ENCODE measurements around the gene NATD1.
A peak's percentile ranks its signal among the peaks of the same experiment; 100 is the strongest.

NATD1 gene

DNA sequence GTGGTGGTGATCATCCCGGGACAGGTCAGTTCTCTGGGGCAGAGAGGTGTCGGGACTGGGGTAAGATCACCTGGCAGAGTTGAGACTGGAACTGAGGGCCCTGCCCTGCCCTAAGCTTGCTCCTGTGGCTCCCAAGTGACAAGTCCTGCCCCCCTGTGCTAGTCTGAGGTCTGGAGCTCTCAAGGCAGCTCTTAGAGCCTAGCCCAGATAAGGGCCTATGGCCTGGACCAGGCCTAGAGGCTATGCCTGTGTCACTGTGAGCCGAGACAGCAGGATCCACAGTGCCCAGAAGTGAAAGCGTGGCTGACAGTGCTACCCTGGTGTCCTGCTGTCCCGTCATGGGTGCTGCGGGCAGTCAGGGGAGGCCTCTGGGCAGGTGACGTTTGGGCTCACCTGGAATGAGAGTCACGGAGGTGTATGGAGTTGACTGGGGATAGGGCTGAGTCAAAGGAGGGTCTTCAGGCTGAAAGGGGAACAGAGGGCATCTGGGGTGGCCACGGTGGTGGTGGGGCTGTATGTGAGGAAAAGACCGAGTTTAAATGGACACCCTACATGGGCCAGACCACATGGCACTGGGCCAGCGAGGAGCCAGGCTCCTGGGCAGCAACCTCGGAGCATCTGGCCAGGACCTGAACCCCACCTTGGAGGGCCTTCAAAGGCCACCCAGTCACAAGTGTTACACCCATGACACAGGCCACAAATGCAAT lies 5.5 kb downstream of the NATD1 start:
- no peak for DNase-seq
- H3K27me3 ChIP-seq (ENCODE audit: insufficient read depth, low read length, poor library complexity): no peaks in the 10 kb centered on the region
- H2BK120ac ChIP-seq (ENCODE audit: low read depth, low read length): no peak overlapping the region
- H4K5ac ChIP-seq (ENCODE audit: low read length): no peak overlapping the region
- no peak overlapping the region for H3K27ac ChIP-seq (ENCODE audit: low read depth, low read length)
- no peak overlapping the region for H3K23ac ChIP-seq (ENCODE audit: low read length)
- H3K36me3 ChIP-seq (ENCODE audit: control insufficient read depth, insufficient read depth, low read length): no peaks in the 10 kb centered on the region
- no peaks in the 10 kb centered on the region for H3K79me2 ChIP-seq (ENCODE audit: control insufficient read depth, insufficient read depth, low read length)
- no peak overlapping the region for H3K18ac ChIP-seq (ENCODE audit: low read length)
- no peak overlapping the region for H2BK15ac ChIP-seq (replicated peaks; ENCODE audit: low read depth)
- peaks cover 2% of the 10 kb centered on the region for H3K79me1 ChIP-seq (ENCODE audit: low read length)
- H3K56ac ChIP-seq (ENCODE audit: low read length): no peak overlapping the region
- no peak overlapping the region for H2BK5ac ChIP-seq (ENCODE audit: low read length)
- no peaks in the 10 kb centered on the region for H3K4me1 ChIP-seq (ENCODE audit: control insufficient read depth, low read depth, low read length)
- no peak overlapping the region for H2AK5ac ChIP-seq (ENCODE audit: low read length)
- H4K8ac ChIP-seq (ENCODE audit: low read depth, low read length): no peak overlapping the region
- WGBS (ENCODE audit: extremely low coverage, insufficient coverage, low lambda C conversion rate): no CpG with 5 or more reads among the region's 12 CpGs
- H3K4me3 ChIP-seq (ENCODE audit: low read length): no peak overlapping the region
- no peak overlapping the region for H3K4me2 ChIP-seq (ENCODE audit: low read length)
- H3K4ac ChIP-seq (ENCODE audit: low read depth, low read length): no peak overlapping the region
- H3K9ac ChIP-seq (ENCODE audit: low read length): no peak overlapping the region

DNA sequence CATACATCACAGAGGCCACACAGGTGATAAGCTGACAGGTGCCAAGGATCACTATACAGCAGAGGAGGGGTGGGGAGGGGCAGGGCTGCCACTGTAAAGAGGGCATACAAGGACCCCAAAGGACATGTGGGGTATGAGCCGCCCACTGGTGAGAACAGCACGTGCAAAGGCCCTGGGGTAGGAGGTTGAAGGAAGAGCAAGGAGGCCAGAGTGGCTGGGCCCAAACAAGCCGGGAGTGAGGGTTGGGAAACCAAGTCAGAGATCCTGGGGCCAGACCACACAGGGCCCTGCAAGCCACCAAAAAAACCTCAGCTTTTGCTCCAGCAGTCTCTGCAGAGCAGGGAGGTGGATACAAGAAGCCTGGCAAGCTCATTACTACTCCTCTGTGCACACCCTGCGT lies 6.5 kb downstream of the NATD1 start:
- H3K27ac ChIP-seq (ENCODE audit: low read depth, low read length): no peak overlapping the region
- no peak overlapping the region for H3K4ac ChIP-seq (ENCODE audit: low read depth, low read length)
- H2BK15ac ChIP-seq (replicated peaks; ENCODE audit: low read depth): no peak overlapping the region
- no peak overlapping the region for H3K23ac ChIP-seq (ENCODE audit: low read length)
- H3K9ac ChIP-seq (ENCODE audit: low read length): no peak overlapping the region
- no CpG with 5 or more reads among the region's 4 CpGs for WGBS (ENCODE audit: extremely low coverage, insufficient coverage, low lambda C conversion rate)
- H3K36me3 ChIP-seq (ENCODE audit: control insufficient read depth, insufficient read depth, low read length): no peaks in the 10 kb centered on the region
- H2BK5ac ChIP-seq (ENCODE audit: low read length): no peak overlapping the region
- no peak overlapping the region for H3K56ac ChIP-seq (ENCODE audit: low read length)
- no peak overlapping the region for H4K5ac ChIP-seq (ENCODE audit: low read length)
- H4K8ac ChIP-seq (ENCODE audit: low read depth, low read length): no peak overlapping the region
- no peak for DNase-seq
- no peak overlapping the region for H3K18ac ChIP-seq (ENCODE audit: low read length)
- H3K4me1 ChIP-seq (ENCODE audit: control insufficient read depth, low read depth, low read length): no peaks in the 10 kb centered on the region
- H2AK5ac ChIP-seq (ENCODE audit: low read length): no peak overlapping the region
- H3K79me2 ChIP-seq (ENCODE audit: control insufficient read depth, insufficient read depth, low read length): no peaks in the 10 kb centered on the region
- H3K79me1 ChIP-seq (ENCODE audit: low read length): peaks cover 2% of the 10 kb centered on the region
- no peak overlapping the region for H3K4me3 ChIP-seq (ENCODE audit: low read length)
- H3K4me2 ChIP-seq (ENCODE audit: low read length): no peak overlapping the region
- H2BK120ac ChIP-seq (ENCODE audit: low read depth, low read length): no peak overlapping the region
- no peaks in the 10 kb centered on the region for H3K27me3 ChIP-seq (ENCODE audit: insufficient read depth, low read length, poor library complexity)

DNA sequence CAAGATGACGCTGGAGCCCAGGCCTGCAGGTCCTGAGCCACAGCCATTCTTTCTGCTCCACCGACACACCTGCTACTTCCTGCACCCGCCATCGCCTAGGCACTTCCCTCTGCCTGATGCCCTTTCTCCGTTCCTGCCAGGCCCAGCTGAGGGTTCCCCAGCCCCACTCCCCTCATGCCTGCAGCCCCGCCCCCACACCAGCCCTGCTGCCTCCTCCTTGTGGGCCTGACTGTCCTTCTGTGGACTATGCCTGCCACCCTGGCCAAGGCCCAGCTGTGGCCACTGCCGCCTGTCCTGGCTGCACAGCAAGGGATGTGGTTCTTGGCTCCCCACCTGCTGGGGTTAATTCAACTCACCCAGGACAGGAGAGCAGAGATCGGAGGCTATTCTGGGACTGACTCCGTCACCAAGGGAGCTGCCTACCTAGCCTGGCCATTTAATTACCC lies 7.5 kb downstream of the NATD1 start:
- H2AK5ac ChIP-seq (ENCODE audit: low read length): no peak overlapping the region
- no CpG with 5 or more reads among the region's 9 CpGs for WGBS (ENCODE audit: extremely low coverage, insufficient coverage, low lambda C conversion rate)
- H3K23ac ChIP-seq (ENCODE audit: low read length): no peak overlapping the region
- H3K36me3 ChIP-seq (ENCODE audit: control insufficient read depth, insufficient read depth, low read length): no peaks in the 10 kb centered on the region
- no peak overlapping the region for H3K9ac ChIP-seq (ENCODE audit: low read length)
- H3K4me2 ChIP-seq (ENCODE audit: low read length): no peak overlapping the region
- H2BK5ac ChIP-seq (ENCODE audit: low read length): no peak overlapping the region
- no peak overlapping the region for H3K4me3 ChIP-seq (ENCODE audit: low read length)
- no peak overlapping the region for H3K18ac ChIP-seq (ENCODE audit: low read length)
- peaks cover 2% of the 10 kb centered on the region for H3K79me1 ChIP-seq (ENCODE audit: low read length)
- H3K27ac ChIP-seq (ENCODE audit: low read depth, low read length): no peak overlapping the region
- H3K79me2 ChIP-seq (ENCODE audit: control insufficient read depth, insufficient read depth, low read length): no peaks in the 10 kb centered on the region
- H2BK15ac ChIP-seq (replicated peaks; ENCODE audit: low read depth): no peak overlapping the region
- no peak overlapping the region for H3K4ac ChIP-seq (ENCODE audit: low read depth, low read length)
- no peak overlapping the region for H3K56ac ChIP-seq (ENCODE audit: low read length)
- DNase-seq: no peak
- H4K8ac ChIP-seq (ENCODE audit: low read depth, low read length): no peak overlapping the region
- no peaks in the 10 kb centered on the region for H3K27me3 ChIP-seq (ENCODE audit: insufficient read depth, low read length, poor library complexity)
- no peak overlapping the region for H2BK120ac ChIP-seq (ENCODE audit: low read depth, low read length)
- no peak overlapping the region for H4K5ac ChIP-seq (ENCODE audit: low read length)
- H3K4me1 ChIP-seq (ENCODE audit: control insufficient read depth, low read depth, low read length): no peaks in the 10 kb centered on the region

DNA sequence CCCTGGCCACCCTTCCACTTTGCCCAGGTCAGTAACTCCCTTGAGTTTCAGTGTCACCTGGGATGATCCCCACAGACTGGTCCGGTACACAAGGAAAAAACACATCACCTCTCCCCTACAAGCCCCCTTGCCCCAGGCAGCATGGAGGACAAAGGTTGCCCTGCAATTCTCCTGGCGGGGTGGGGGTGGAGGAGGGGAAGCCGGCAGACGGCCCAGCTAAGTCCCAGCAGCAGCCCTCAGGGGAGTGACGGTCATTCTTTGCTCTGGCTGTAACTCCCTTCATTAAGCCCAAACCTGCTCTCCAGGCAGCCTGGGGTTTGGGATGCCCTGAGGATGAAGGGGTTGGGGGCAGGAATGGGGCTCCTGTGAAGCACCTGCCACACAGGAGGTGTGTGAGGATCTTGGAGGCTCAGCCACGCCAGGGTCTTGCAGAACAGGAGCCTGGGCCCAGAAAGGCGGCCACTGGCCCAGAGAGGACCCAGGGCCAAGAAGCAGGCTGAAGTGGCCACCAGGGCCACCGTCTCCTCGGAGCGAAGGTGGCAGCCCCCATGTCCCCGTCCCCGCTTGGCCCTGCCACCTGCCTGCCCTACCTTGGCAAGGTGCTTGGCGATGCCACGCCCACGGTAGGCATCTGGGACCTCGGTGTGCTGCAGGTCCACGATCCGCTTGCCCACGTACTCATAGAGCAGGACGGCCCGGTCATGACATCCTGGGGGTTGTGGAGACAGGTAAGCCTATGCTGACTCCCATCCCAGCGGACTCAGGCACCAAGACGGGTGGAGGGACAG lies 9.5 kb downstream of the NATD1 start:
- no peak overlapping the region for H3K18ac ChIP-seq (ENCODE audit: low read length)
- H3K4me2 ChIP-seq (ENCODE audit: low read length): no peak overlapping the region
- no peak overlapping the region for H2BK5ac ChIP-seq (ENCODE audit: low read length)
- DNase-seq: peak; percentile 54
- no peaks in the 10 kb centered on the region for H3K36me3 ChIP-seq (ENCODE audit: control insufficient read depth, insufficient read depth, low read length)
- no CpG with 5 or more reads among the region's 23 CpGs for WGBS (ENCODE audit: extremely low coverage, insufficient coverage, low lambda C conversion rate)
- H2BK15ac ChIP-seq (replicated peaks; ENCODE audit: low read depth): no peak overlapping the region
- no peak overlapping the region for H3K56ac ChIP-seq (ENCODE audit: low read length)
- no peaks in the 10 kb centered on the region for H3K79me1 ChIP-seq (ENCODE audit: low read length)
- no peak overlapping the region for H3K4me3 ChIP-seq (ENCODE audit: low read length)
- H3K27me3 ChIP-seq (ENCODE audit: insufficient read depth, low read length, poor library complexity): no peaks in the 10 kb centered on the region
- no peak overlapping the region for H3K27ac ChIP-seq (ENCODE audit: low read depth, low read length)
- H2AK5ac ChIP-seq (ENCODE audit: low read length): no peak overlapping the region
- no peak overlapping the region for H3K23ac ChIP-seq (ENCODE audit: low read length)
- no peak overlapping the region for H4K5ac ChIP-seq (ENCODE audit: low read length)
- no peak overlapping the region for H4K8ac ChIP-seq (ENCODE audit: low read depth, low read length)
- H3K79me2 ChIP-seq (ENCODE audit: control insufficient read depth, insufficient read depth, low read length): no peaks in the 10 kb centered on the region
- H3K4me1 ChIP-seq (ENCODE audit: control insufficient read depth, low read depth, low read length): no peaks in the 10 kb centered on the region
- H3K9ac ChIP-seq (ENCODE audit: low read length): no peak overlapping the region
- no peak overlapping the region for H2BK120ac ChIP-seq (ENCODE audit: low read depth, low read length)
- H3K4ac ChIP-seq (ENCODE audit: low read depth, low read length): no peak overlapping the region

- no peak overlapping the region for H2AK5ac ChIP-seq (ENCODE audit: low read length)
- H3K9ac ChIP-seq (ENCODE audit: low read length): no peak overlapping the region
- no peak overlapping the region for H3K27ac ChIP-seq (ENCODE audit: low read depth, low read length)
- no peak overlapping the region for H2BK5ac ChIP-seq (ENCODE audit: low read length)
- WGBS (ENCODE audit: extremely low coverage, insufficient coverage, low lambda C conversion rate): no CpG with 5 or more reads among the region's 26 CpGs
- no peaks in the 10 kb centered on the region for H3K36me3 ChIP-seq (ENCODE audit: control insufficient read depth, insufficient read depth, low read length)
- H2BK120ac ChIP-seq (ENCODE audit: low read depth, low read length): no peak overlapping the region
- no peaks in the 10 kb centered on the region for H3K79me2 ChIP-seq (ENCODE audit: control insufficient read depth, insufficient read depth, low read length)
- H3K4me2 ChIP-seq (ENCODE audit: low read length): no peak overlapping the region
- H3K4ac ChIP-seq (ENCODE audit: low read depth, low read length): no peak overlapping the region
- no peak for DNase-seq
- H3K18ac ChIP-seq (ENCODE audit: low read length): no peak overlapping the region
- H3K56ac ChIP-seq (ENCODE audit: low read length): no peak overlapping the region
- H4K5ac ChIP-seq (ENCODE audit: low read length): no peak overlapping the region
- H2BK15ac ChIP-seq (replicated peaks; ENCODE audit: low read depth): no peak overlapping the region
- H4K8ac ChIP-seq (ENCODE audit: low read depth, low read length): no peak overlapping the region
- no peak overlapping the region for H3K4me3 ChIP-seq (ENCODE audit: low read length)
- no peaks in the 10 kb centered on the region for H3K27me3 ChIP-seq (ENCODE audit: insufficient read depth, low read length, poor library complexity)
- H3K23ac ChIP-seq (ENCODE audit: low read length): no peak overlapping the region
- no peaks in the 10 kb centered on the region for H3K4me1 ChIP-seq (ENCODE audit: control insufficient read depth, low read depth, low read length)
- no peaks in the 10 kb centered on the region for H3K79me1 ChIP-seq (ENCODE audit: low read length)
Observed at GRCh38 chr17:21242780-21243515, 10.3 kb downstream of the NATD1 start.

All from mesendoderm (in vitro differentiated cells).